Measurements from ENCODE around the gene MRPL10. TPM values are rescaled to one million over a fixed set of nuclear protein-coding genes. Genes with fewer than 3 reads are reported as not detected.
"Not testable (repeated sequence)": the region's sequence is repeated elsewhere in the genome, so short reads cannot be mapped to it uniquely, and the experiment has no call there.

Gene MRPL10
- total RNA-seq, 4 donors from 2014 or later, result 34.9 to 74.9 (median 55.0) TPM

GRCh38 chr17:47774987-47775580, 56.3 kb downstream of the MRPL10 start:
- peaks cover 89% of the 10 kb centered on the region for H3K27me3 ChIP-seq
- TF ChIP-seq POLR2A (IDR thresholded peaks at IDR 0.05) (no peak), POLR2AphosphoS5 (IDR thresholded peaks at IDR 0.05) (no peak), CTCF (IDR thresholded peaks at IDR 0.05) (no peak), EP300 (IDR thresholded peaks at IDR 0.05) (no peak)
- H3K27ac ChIP-seq, result no peak overlapping the region
- WGBS, 2 donors (ENCODE audit: low coverage in 1 of 2), result 100% methylated on average over 1 of the region's 1 CpG; no CpG with 5 or more reads in 1 of the 2 donors
- ATAC-seq, result no peak
- peaks cover 0 to 22% (median 0%) of the 10 kb centered on the region in 3 donors for H3K9me3 ChIP-seq
- no peaks in the 10 kb centered on the region for H3K36me3 ChIP-seq
- H3K4me1 ChIP-seq, result no peaks in the 10 kb centered on the region
- H3K4me3 ChIP-seq, result no peak overlapping the region

- ATAC-seq, result no peak
- no peak overlapping the region for H3K27ac ChIP-seq
- 82 to 83% methylated on average over 2 to 4 of the region's 4 CpGs for WGBS, 2 donors (ENCODE audit: low coverage in 1 of 2)
- no peaks in the 10 kb centered on the region for H3K36me3 ChIP-seq
- peaks cover 0 to 27% (median 0%) of the 10 kb centered on the region in 3 donors for H3K9me3 ChIP-seq
- TF ChIP-seq EP300 (IDR thresholded peaks at IDR 0.05) (no peak), CTCF (IDR thresholded peaks at IDR 0.05) (no peak), POLR2A (IDR thresholded peaks at IDR 0.05) (no peak), POLR2AphosphoS5 (IDR thresholded peaks at IDR 0.05) (no peak)
- H3K4me1 ChIP-seq, result no peaks in the 10 kb centered on the region
- H3K4me3 ChIP-seq, result no peak overlapping the region
- H3K27me3 ChIP-seq, result peaks cover 82% of the 10 kb centered on the region
Observed at GRCh38 chr17:47774331-47774730, 57.0 kb downstream of the MRPL10 start.

GRCh38 chr17:47773649-47774048, 57.7 kb downstream of the MRPL10 start:
- not testable (repeated sequence) for H3K27ac ChIP-seq, ATAC-seq, H3K4me3 ChIP-seq, H3K36me3 ChIP-seq, H3K4me1 ChIP-seq
- Histone ChIP-seq H3K27me3 (peaks cover 82% of the 10 kb centered on the region), H3K9me3 (peaks cover 0 to 27% (median 0%) of the 10 kb centered on the region in 3 donors)
- WGBS, 2 donors (ENCODE audit: low coverage in 1 of 2), result 90 to 93% methylated on average over 4 to 9 of the region's 9 CpGs

Other genes with a start within 250 kb of the MRPL10 start
- gene KPNB1, start 181.6 kb downstream of the MRPL10 start, total RNA-seq, result 100 to 1,000 TPM; 192 to 215 (median 211) TPM
- 10 to 100 TPM; 13.9 to 25.1 (median 18.0) TPM for gene TBKBP1, start 137.4 kb downstream of the MRPL10 start, total RNA-seq
- gene TBX21, start 98.3 kb downstream of the MRPL10 start, total RNA-seq, result 1 to 10 TPM in 1 of 4 donors, under 1 TPM in 1, not detected in 2; 0.94 to 1.1 TPM
- 1 to 10 TPM; 2.2 to 4.1 (median 3.8) TPM for gene OSBPL7, start 9.7 kb downstream of the MRPL10 start, total RNA-seq
- gene LRRC46, start 129 bp upstream of the MRPL10 start, total RNA-seq, result 1 to 10 TPM in 1 of 4 donors, under 1 TPM in 1, not detected in 2; 0.46 to 1.3 TPM
- 10 to 100 TPM; 17.4 to 28.9 (median 21.8) TPM for gene SCRN2, start 9.7 kb upstream of the MRPL10 start, total RNA-seq
- under 1 TPM; 0.12 to 0.31 (median 0.14) TPM for gene SP6, start 19.6 kb upstream of the MRPL10 start, total RNA-seq
- 10 to 100 TPM in 2 of 4 donors, 1 to 10 TPM in 2; 3.4 to 16.2 (median 10.0) TPM for gene SP2, start 64.7 kb upstream of the MRPL10 start, total RNA-seq
- gene PNPO, start 110.0 kb upstream of the MRPL10 start, total RNA-seq, result 10 to 100 TPM; 20.3 to 43.9 (median 21.9) TPM
- gene PRR15L, start 126.3 kb upstream of the MRPL10 start, total RNA-seq, result 1 to 10 TPM in 1 of 4 donors, under 1 TPM in 1, not detected in 2; 0.19 to 3.5 TPM
- gene CDK5RAP3, start 139.6 kb upstream of the MRPL10 start, total RNA-seq, result 10 to 100 TPM; 43.8 to 98.8 (median 63.8) TPM
- 10 to 100 TPM; 40.6 to 75.5 (median 49.4) TPM for gene COPZ2, start 206.3 kb upstream of the MRPL10 start, total RNA-seq
- gene NFE2L1, start 216.8 kb upstream of the MRPL10 start, total RNA-seq, result 100 to 1,000 TPM; 166 to 289 (median 182) TPM

Measured in gastroesophageal sphincter (tissue), 4 donors.